Naive thymus-derived CD4-positive, alpha-beta T cell (primary cell): ENCODE data around the gene MAN1A1. TPM values are rescaled to one million over a fixed set of nuclear protein-coding genes. Genes with fewer than 3 reads are reported as not detected.

Source experiments
- ATAC-seq: fragments of 150-1000 bp; cut with Tn5 transposase; 2 replicates; pipeline ENCODE4 v1.10.0; 2021; ENCODE audit warnings: mild to moderate bottlenecking, moderate library complexity
- CTCF ChIA-PET: fragments of 350-600 bp; sonication (Branson Sonifier 250); formaldehyde crosslinking; loops from one replicate; lab custom pipeline; 2021; ENCODE audit warnings: antibody characterized with exemption; lab: Charles Lee
- POLR2A ChIA-PET: fragments of 350-600 bp; sonication (Branson Sonifier 250); formaldehyde crosslinking; loops from one replicate; lab custom pipeline; 2021; ENCODE audit warnings: antibody characterized with exemption, inconsistent platforms; lab: Charles Lee
- DNase-seq, 9 donors: peaks; one replicate each; pipeline versions ENCODE4 v3.0.0 to v3.0.0-alpha.2; 2020 to 2022; ENCODE audit warnings: mixed read lengths in 1 of 9
- H3K27ac ChIP-seq: one replicate; pipeline ENCODE4 v1.7.0; 2013; ENCODE audit warnings: mild to moderate bottlenecking, low read depth, low read length, moderate library complexity
- H3K27me3 ChIP-seq, 2 donors: one replicate each; pipeline ENCODE4 v1.7.0; 2013; ENCODE audit warnings: low read length in 2 of 2, mild to moderate bottlenecking in 2 of 2, moderate library complexity in 2 of 2; ENCODE audit not compliant: control insufficient read depth in 2 of 2, insufficient read depth in 2 of 2
- H3K36me3 ChIP-seq, 3 experiments: 1 replicate in 2 of 3; 2 replicates in 1 of 3; pipeline ENCODE4 v1.7.0; 2013; ENCODE audit warnings: low read length in 3 of 3, mild to moderate bottlenecking in 3 of 3, moderate library complexity in 1 of 3; ENCODE audit not compliant: insufficient read depth in 3 of 3, control insufficient read depth in 2 of 3
- H3K4me1 ChIP-seq, 2 donors: one replicate each; pipeline ENCODE4 v1.7.0; 2013; ENCODE audit warnings: low read length in 2 of 2, mild to moderate bottlenecking in 2 of 2, moderate library complexity in 1 of 2; ENCODE audit not compliant: control insufficient read depth in 2 of 2, insufficient read depth in 2 of 2
- H3K4me3 ChIP-seq: 2 replicates; pipeline ENCODE4 v1.7.0; 2013; ENCODE audit warnings: mild to moderate bottlenecking, low read length
- H3K9me3 ChIP-seq, 3 experiments: 1 replicate in 2 of 3; 2 replicates in 1 of 3; pipeline ENCODE4 v1.7.0; 2013; ENCODE audit warnings: low read length in 3 of 3; ENCODE audit not compliant: control insufficient read depth in 2 of 3
- H3K27ac Mint-ChIP-seq, 9 donors: one replicate each; pipeline ENCODE4 v1.8.0; 2020 to 2022; ENCODE audit warnings: mixed read lengths in 9 of 9, mild to moderate bottlenecking in 8 of 9, moderate library complexity in 5 of 9, inconsistent platforms in 2 of 9
- H3K27me3 Mint-ChIP-seq, 5 donors: one replicate each; pipeline ENCODE4 v1.8.0; 2021 to 2022; ENCODE audit warnings: mixed read lengths in 5 of 5, mild to moderate bottlenecking in 1 of 5
- H3K36me3 Mint-ChIP-seq, 5 donors: one replicate each; pipeline ENCODE4 v1.8.0; 2020 to 2022; ENCODE audit warnings: mixed read lengths in 5 of 5, mild to moderate bottlenecking in 3 of 5, inconsistent platforms in 1 of 5
- H3K4me1 Mint-ChIP-seq, 7 donors: one replicate each; pipeline ENCODE4 v1.8.0; 2020 to 2022; ENCODE audit warnings: mixed read lengths in 7 of 7, mild to moderate bottlenecking in 3 of 7, inconsistent platforms in 1 of 7
- H3K4me3 Mint-ChIP-seq, 10 donors: one replicate each; pipeline ENCODE4 v1.8.0; 2020 to 2022; ENCODE audit warnings: mild to moderate bottlenecking in 10 of 10, mixed read lengths in 10 of 10, moderate library complexity in 6 of 10, inconsistent platforms in 2 of 10
- H3K9me3 Mint-ChIP-seq, 11 donors: one replicate each; pipeline ENCODE4 v1.8.0; 2020 to 2022; ENCODE audit warnings: mixed read lengths in 11 of 11, mild to moderate bottlenecking in 4 of 11, inconsistent platforms in 1 of 11, moderate library complexity in 1 of 11
- intact Hi-C, 2 donors: fragments of 100-400 bp; cut with micrococcal nuclease; formaldehyde crosslinking; loops; one replicate each; pipeline ENCODE4 v1.15.1; 2023
- polyA plus RNA-seq, 2 donors: library from polyadenylated mRNA; unstranded; fragments of 300-500 nt; fragmentation: Illumina TruSeq; gene quantifications; one replicate each; pipeline ENCODE4 v1.2.3, GENCODE V29; 2021
- total RNA-seq, 6 experiments: library from RNA in 5 of 6; stranded (reverse) in 5 of 6; gene quantifications; 1 replicate in 5 of 6; 2 replicates in 1 of 6; pipeline ENCODE4 v1.2.3 and lab custom pipeline; 2021 to 2026

MAN1A1 gene
- total and polyA plus RNA-seq, 7 experiments from 2014 or later = 5.4 to 22.3 (median 8.4) TPM

DNA sequence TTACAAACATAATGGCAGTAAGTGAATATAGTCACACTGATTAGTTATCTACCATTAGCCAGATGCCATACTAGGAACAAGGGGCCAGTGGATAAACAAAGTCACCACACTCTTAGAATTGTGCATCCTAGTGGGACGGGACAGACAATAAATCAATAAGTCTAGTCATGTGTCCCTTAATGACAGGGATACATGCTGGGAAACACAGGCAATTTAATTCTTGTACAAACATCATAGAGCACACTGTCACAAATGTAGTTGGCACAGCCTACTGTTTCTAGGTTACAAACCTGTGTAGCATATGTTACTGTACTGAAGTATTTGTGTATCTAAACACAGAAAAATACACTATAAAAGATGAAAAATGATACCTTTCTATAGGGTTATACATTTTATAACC is 148.1 kb downstream of the MAN1A1 start:
- POLR2A ChIA-PET = no interaction called here
- Histone ChIP-seq H3K4me1 (no peaks in the 10 kb centered on the region), H3K27me3 (no peaks in the 10 kb centered on the region), H3K9me3 (no peaks in the 10 kb centered on the region), H3K36me3 (peaks cover 0 to 2% (median 0%) of the 10 kb centered on the region in 3 experiments), H3K27ac (no peak overlapping the region), H3K4me3 (no peak overlapping the region)
- Mint-ChIP-seq H3K9me3 (no peaks in the 10 kb centered on the region), H3K4me3 (no peak overlapping the region), H3K4me1 (peaks cover 0 to 7% (median 0%) of the 10 kb centered on the region in 7 donors), H3K27me3 (no peaks in the 10 kb centered on the region), H3K27ac (no peak overlapping the region), H3K36me3 (peaks cover 4 to 48% (median 23%) of the 10 kb centered on the region in 5 donors)
- CTCF ChIA-PET = no interaction called here
- ATAC-seq (no peak), DNase-seq (no peak)
- intact Hi-C loops = no loop called here

DNA sequence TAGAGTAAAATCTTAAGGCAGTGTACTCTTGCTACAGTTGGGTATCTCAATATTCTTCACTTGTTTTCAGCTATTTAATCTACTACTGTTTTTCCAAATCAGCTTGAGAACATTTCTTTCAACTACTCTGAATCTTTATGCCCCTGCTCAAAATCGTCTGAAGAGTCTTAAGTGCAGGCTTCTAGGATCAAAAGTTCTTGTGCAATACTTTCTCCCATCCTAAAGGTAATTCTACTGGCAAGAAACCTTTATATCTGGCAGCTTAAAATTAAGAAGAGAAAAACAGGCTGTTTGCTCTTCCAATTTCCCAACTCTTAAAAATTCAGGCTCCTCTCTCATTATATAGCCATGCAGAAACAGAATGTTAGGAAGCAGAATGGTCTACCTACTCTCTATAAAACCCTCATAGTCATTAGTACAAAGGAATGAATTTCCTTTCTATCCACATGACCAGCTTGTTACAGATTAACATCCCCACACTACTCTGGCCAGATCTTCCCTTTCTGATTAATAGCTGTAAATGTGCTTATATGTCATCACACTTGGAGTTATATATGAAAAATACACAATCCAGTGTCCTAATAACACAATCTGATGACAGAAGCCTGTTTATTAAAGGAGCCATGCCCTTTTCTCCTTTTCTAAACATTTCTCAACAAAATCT is 148.9 kb downstream of the MAN1A1 start:
- H3K27me3 Mint-ChIP-seq = no peaks in the 10 kb centered on the region
- H3K9me3 ChIP-seq = no peaks in the 10 kb centered on the region
- H3K36me3 ChIP-seq = peaks cover 0 to 2% (median 0%) of the 10 kb centered on the region in 3 experiments
- H3K4me1 Mint-ChIP-seq = peaks cover 0 to under 1% (median 0%) of the 10 kb centered on the region in 7 donors
- no peaks in the 10 kb centered on the region for H3K4me1 ChIP-seq
- H3K27me3 ChIP-seq = no peaks in the 10 kb centered on the region
- CTCF ChIA-PET = no interaction called here
- no peaks in the 10 kb centered on the region for H3K9me3 Mint-ChIP-seq
- ATAC-seq (no peak), DNase-seq (no peak)
- H3K4me3 ChIP-seq = no peak overlapping the region
- H3K27ac ChIP-seq = no peak overlapping the region
- POLR2A ChIA-PET = interaction anchor here (0.6 kb wide), 1 partner anchor 87 kb away, joined by 3 read pairs; no protein-coding TSS in a partner anchor
- H3K27ac Mint-ChIP-seq = no peak overlapping the region
- no peak overlapping the region for H3K4me3 Mint-ChIP-seq
- intact Hi-C loops = no loop called here
- H3K36me3 Mint-ChIP-seq = peaks cover 4 to 56% (median 24%) of the 10 kb centered on the region in 5 donors

DNA sequence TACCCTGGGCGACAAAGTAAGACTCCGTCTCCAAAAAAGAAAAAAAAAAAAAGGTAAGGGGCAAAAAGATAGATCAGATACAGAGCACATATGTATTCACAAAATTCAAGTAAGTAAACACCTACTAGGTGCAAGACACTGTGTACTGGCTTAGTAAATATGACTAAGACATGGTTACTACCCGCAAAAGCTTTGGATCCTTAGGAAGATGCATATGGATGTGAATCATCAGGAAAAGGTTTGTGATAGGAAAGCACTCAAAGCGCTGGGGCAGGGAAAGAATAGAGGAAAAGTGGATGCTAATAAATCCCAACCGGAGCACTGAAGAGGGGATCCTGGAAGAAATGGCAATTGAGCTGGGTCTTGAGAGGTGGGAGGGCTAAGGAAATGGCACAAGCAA is 152.3 kb downstream of the MAN1A1 start:
- Histone ChIP-seq H3K36me3 (no peaks in the 10 kb centered on the region), H3K4me3 (no peak overlapping the region), H3K9me3 (no peaks in the 10 kb centered on the region), H3K27ac (no peak overlapping the region), H3K4me1 (no peaks in the 10 kb centered on the region), H3K27me3 (no peaks in the 10 kb centered on the region)
- H3K9me3 Mint-ChIP-seq = no peaks in the 10 kb centered on the region
- H3K4me3 Mint-ChIP-seq = no peak overlapping the region
- peaks cover 0 to 2% (median 0%) of the 10 kb centered on the region in 7 donors for H3K4me1 Mint-ChIP-seq
- ATAC-seq (no peak), DNase-seq (no peak)
- H3K36me3 Mint-ChIP-seq = peaks cover 5 to 45% (median 18%) of the 10 kb centered on the region in 5 donors
- intact Hi-C loops = no loop called here
- CTCF ChIA-PET = no interaction called here
- POLR2A ChIA-PET = interaction anchor here (0.6 kb wide), 1 partner anchor 16 kb away, joined by 3 read pairs; no protein-coding TSS in a partner anchor
- no peak overlapping the region for H3K27ac Mint-ChIP-seq
- H3K27me3 Mint-ChIP-seq = no peaks in the 10 kb centered on the region

DNA sequence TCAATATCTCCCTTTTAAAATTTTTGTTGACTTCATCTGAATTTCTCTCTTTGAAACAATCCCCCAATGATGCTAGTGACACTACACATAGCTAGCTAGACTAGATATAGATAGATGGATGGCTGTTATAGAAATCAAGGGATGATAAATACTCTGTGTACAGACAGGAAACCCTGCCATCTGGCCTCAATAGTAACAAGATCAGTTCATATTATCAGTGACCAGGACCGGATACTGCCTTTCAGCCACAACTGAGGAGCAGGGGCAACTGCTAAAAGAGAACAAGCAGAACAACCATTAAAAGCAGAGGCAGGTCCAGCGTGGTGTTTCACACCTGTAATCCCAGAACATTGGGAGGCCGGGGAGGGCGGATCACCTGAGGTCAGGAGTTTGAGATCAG is 152.8 kb downstream of the MAN1A1 start:
- no peak overlapping the region for H3K4me3 ChIP-seq
- POLR2A ChIA-PET = no interaction called here
- H3K27me3 ChIP-seq = no peaks in the 10 kb centered on the region
- no peak overlapping the region for H3K27ac ChIP-seq
- Mint-ChIP-seq H3K27ac (no peak overlapping the region), H3K4me3 (no peak overlapping the region), H3K9me3 (no peaks in the 10 kb centered on the region), H3K36me3 (peaks cover 5 to 49% (median 18%) of the 10 kb centered on the region in 5 donors), H3K27me3 (no peaks in the 10 kb centered on the region), H3K4me1 (peaks cover 0 to 2% (median 0%) of the 10 kb centered on the region in 7 donors)
- DNase-seq (no peak), ATAC-seq (no peak)
- no peaks in the 10 kb centered on the region for H3K9me3 ChIP-seq
- no peaks in the 10 kb centered on the region for H3K4me1 ChIP-seq
- CTCF ChIA-PET = no interaction called here
- H3K36me3 ChIP-seq = no peaks in the 10 kb centered on the region
- intact Hi-C loops = no loop called here

DNA sequence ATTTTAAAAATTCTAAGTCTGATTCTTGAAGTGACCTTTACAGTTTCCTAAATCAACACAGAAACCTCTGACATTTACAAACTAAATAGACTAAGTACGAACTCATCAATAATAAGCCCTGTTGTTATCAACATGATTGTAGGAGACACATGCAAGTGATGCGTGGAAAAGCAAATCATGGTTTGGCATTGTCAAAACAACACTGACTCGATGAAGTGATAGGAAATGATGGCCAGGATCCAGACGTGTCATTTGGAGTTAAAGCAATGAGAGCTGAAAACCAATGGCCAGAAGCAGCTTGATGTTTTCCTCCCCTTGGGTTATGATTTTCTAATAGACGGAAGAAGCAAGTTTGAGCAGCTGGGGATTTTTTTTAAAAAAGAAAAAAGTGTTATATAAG is 153.7 kb downstream of the MAN1A1 start:
- no peak overlapping the region for H3K4me3 Mint-ChIP-seq
- no peaks in the 10 kb centered on the region for H3K9me3 ChIP-seq
- ChIA-PET CTCF (no interaction called here), POLR2A (no interaction called here)
- no peaks in the 10 kb centered on the region for H3K4me1 ChIP-seq
- no peak overlapping the region for H3K27ac Mint-ChIP-seq
- H3K27me3 Mint-ChIP-seq = no peaks in the 10 kb centered on the region
- H3K27me3 ChIP-seq = no peaks in the 10 kb centered on the region
- no peak for ATAC-seq
- no peak overlapping the region for H3K4me3 ChIP-seq
- H3K4me1 Mint-ChIP-seq = peaks cover 0 to 2% (median 0%) of the 10 kb centered on the region in 7 donors
- intact Hi-C loops = no loop called here
- DNase-seq = no peak
- H3K36me3 ChIP-seq = no peaks in the 10 kb centered on the region
- no peaks in the 10 kb centered on the region for H3K9me3 Mint-ChIP-seq
- no peak overlapping the region for H3K27ac ChIP-seq
- H3K36me3 Mint-ChIP-seq = peaks cover 5 to 40% (median 18%) of the 10 kb centered on the region in 5 donors

DNA sequence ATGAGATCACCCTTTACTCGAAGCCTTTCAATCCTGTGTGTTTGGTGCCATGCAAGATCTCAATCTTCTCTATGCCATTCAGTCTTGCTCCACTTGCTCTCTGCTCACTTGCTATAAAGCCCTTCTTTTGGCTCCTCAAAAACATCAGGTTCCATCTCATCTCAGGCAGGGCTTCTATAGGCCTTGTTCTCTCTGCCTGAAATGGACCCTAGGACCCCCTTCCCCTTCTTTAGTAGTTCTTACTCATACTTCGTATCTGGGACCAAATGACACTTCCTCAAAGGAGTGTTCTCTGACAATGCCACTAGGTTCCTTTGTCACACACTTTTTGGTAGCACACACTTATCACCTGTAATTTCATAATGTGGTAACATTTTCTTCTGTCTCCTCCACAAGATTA is 154.4 kb downstream of the MAN1A1 start:
- H3K36me3 ChIP-seq = no peaks in the 10 kb centered on the region
- H3K27ac Mint-ChIP-seq = no peak overlapping the region
- H3K4me1 Mint-ChIP-seq = peaks cover 0 to 2% (median 0%) of the 10 kb centered on the region in 7 donors
- ATAC-seq (no peak), DNase-seq (no peak)
- no peaks in the 10 kb centered on the region for H3K27me3 ChIP-seq
- no peak overlapping the region for H3K4me3 ChIP-seq
- CTCF ChIA-PET = no interaction called here
- no peaks in the 10 kb centered on the region for H3K9me3 ChIP-seq
- POLR2A ChIA-PET = no interaction called here
- no peaks in the 10 kb centered on the region for H3K4me1 ChIP-seq
- no peak overlapping the region for H3K27ac ChIP-seq
- intact Hi-C loops = no loop called here
- H3K4me3 Mint-ChIP-seq = no peak overlapping the region
- H3K27me3 Mint-ChIP-seq = no peaks in the 10 kb centered on the region
- H3K9me3 Mint-ChIP-seq = no peaks in the 10 kb centered on the region
- peaks cover 5 to 38% (median 20%) of the 10 kb centered on the region in 5 donors for H3K36me3 Mint-ChIP-seq

DNA sequence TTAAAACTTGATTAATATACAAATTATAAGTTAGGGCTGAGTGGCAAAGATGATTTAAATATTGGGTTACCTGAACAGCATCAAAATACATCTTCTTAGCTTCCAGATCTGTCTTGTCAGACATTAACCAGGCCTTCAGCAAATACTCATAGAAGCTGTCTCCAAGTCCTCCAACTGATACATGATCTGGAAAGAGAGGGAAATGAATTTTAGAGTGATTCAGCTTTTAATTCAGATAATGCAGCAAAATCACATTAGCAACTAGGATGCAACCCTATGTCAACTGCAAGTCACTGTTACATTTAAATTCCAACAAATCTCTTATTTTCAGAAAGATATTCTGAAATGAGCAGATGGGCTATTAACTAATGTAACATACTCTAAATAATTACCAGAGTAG is 155.9 kb downstream of the MAN1A1 start:
- no peak for DNase-seq
- CTCF ChIA-PET = interaction anchor here (1.1 kb wide), 1 partner anchor 62 kb away, joined by 4 read pairs; no protein-coding TSS in a partner anchor
- Histone ChIP-seq H3K27me3 (no peaks in the 10 kb centered on the region), H3K36me3 (no peaks in the 10 kb centered on the region), H3K4me1 (no peaks in the 10 kb centered on the region), H3K27ac (no peak overlapping the region), H3K9me3 (no peaks in the 10 kb centered on the region), H3K4me3 (no peak overlapping the region)
- Mint-ChIP-seq H3K4me3 (no peak overlapping the region), H3K27me3 (no peaks in the 10 kb centered on the region), H3K9me3 (no peaks in the 10 kb centered on the region), H3K4me1 (peaks cover 0 to 2% (median 0%) of the 10 kb centered on the region in 7 donors), H3K27ac (no peak overlapping the region), H3K36me3 (peaks cover 5 to 49% (median 31%) of the 10 kb centered on the region in 5 donors)
- intact Hi-C loops = no loop called here
- POLR2A ChIA-PET = no interaction called here
- no peak for ATAC-seq
